Right lobe of liver (tissue), 6 donors: ENCODE data around the gene ITPKC. TPM values are rescaled to one million over a fixed set of nuclear protein-coding genes. Genes with fewer than 3 reads are reported as not detected.

Source experiments
- ATAC-seq, 4 donors: fragments of 200-7000 bp; cut with Tn5 transposase; one replicate each; pipeline ENCODE4 v1.9.1; 2020; ENCODE audit warnings: mild to moderate bottlenecking in 4 of 4, moderate library complexity in 4 of 4
- DNase-seq, 3 donors: peaks; one replicate each; pipeline ENCODE4 v3.0.0-alpha.2; 2020
- H3K27ac ChIP-seq, 3 donors: fragments of 200-600 bp; one replicate each; pipeline ENCODE4 v1.8.0; 2022
- H3K27me3 ChIP-seq, 2 donors: fragments of 200-600 bp; one replicate each; pipeline ENCODE4 v1.8.0; 2022
- H3K36me3 ChIP-seq, 4 donors: fragments of 200-600 bp; sonication (generic) in 1 of 4; one replicate each; pipeline versions ENCODE4 v1.5.1 to v1.8.0; 2017 to 2022; ENCODE audit warnings: control low read depth in 1 of 4
- H3K4me1 ChIP-seq, 4 donors: fragments of 200-600 bp; sonication (generic) in 1 of 4; one replicate each; pipeline versions ENCODE4 v1.5.1 to v1.8.0; 2017 to 2022; ENCODE audit warnings: control low read depth in 1 of 4
- H3K4me3 ChIP-seq, 3 donors: fragments of 200-600 bp; one replicate each; pipeline ENCODE4 v1.8.0; 2022
- H3K9me3 ChIP-seq, 4 donors: fragments of 200-600 bp; sonication (generic) in 1 of 4; one replicate each; pipeline versions ENCODE4 v1.5.1 to v1.8.0; 2017 to 2022; ENCODE audit warnings: control low read depth in 1 of 4
- POLR2A ChIP-seq: fragments of 450-650 bp; IDR thresholded peaks from one replicate; pipeline ENCODE4 v1.6.1; 2017; ENCODE audit warnings: antibody characterized with exemption, mild to moderate bottlenecking
- WGBS: methylation state at CpG from one replicate; pipeline ENCODE4 v1.1.6; 2018; ENCODE audit warnings: low coverage, low lambda C conversion rate; ENCODE audit not compliant: insufficient coverage; ENCODE audit errors: missing lambda C conversion rate; 5-methylcytosine and 5-hydroxymethylcytosine counted together
- intact Hi-C, 2 donors: fragments of 100-400 bp; cut with DNase I; formaldehyde crosslinking; loops; one replicate each; pipeline versions ENCODE4 v1.11.2 to v1.14.1; 2022
- total RNA-seq, 6 experiments: library from RNA; depleted of rRNA in 2 of 6; stranded (reverse); fragments of >200 nt in 2 of 6; fragmentation: NEBNext Ultra II Directional in 3 of 6; extraction: Animal tissue kit (Norgen Biotek cat#: 25700) in 3 of 6; gene quantifications; one replicate each; pipeline versions ENCODE4 v1.1.0 to v1.2.4, GENCODE V29; 2016 to 2023
- TF ChIP-seq, protein P1 (sequence below), 4 donors: fragments of 200-600 bp in 3 of 4; fragments of 450-650 bp in 1 of 4; IDR thresholded peaks; one replicate each; pipeline versions ENCODE4 v1.5.1 to v1.8.0; 2016 to 2022; ENCODE audit warnings: antibody characterized with exemption in 4 of 4, mild to moderate bottlenecking in 2 of 4
- donor health status: DM: no; HTN: yes; CAD: no.
- donor health status: DM: no; HTN: no; CAD: no.
- donor health status: DM: no; HTN: no; CAD: no.
- donor health status: DM: no; HTN: yes; CAD: no.
- donor health status: DM: no; HTN: yes; CAD: no.

Gene ITPKC
- total RNA-seq, 6 experiments from 2014 or later: 6.8 to 19.7 (median 11.1) TPM

- H3K27me3 ChIP-seq: no peaks in the 10 kb centered on the region
- no peak overlapping the region for H3K27ac ChIP-seq
- DNase-seq (no peak), ATAC-seq (no peak)
- no peaks in the 10 kb centered on the region for H3K9me3 ChIP-seq
- WGBS: 82% methylated on average over 2 of the region's 4 CpGs
- peaks cover 0 to 7% (median under 1%) of the 10 kb centered on the region in 4 donors for H3K36me3 ChIP-seq
- intact Hi-C loops: no loop called here
- H3K4me3 ChIP-seq: no peak overlapping the region
- H3K4me1 ChIP-seq: peaks cover 0 to 9% (median 0%) of the 10 kb centered on the region in 4 donors
- TF ChIP-seq, protein P1, sequence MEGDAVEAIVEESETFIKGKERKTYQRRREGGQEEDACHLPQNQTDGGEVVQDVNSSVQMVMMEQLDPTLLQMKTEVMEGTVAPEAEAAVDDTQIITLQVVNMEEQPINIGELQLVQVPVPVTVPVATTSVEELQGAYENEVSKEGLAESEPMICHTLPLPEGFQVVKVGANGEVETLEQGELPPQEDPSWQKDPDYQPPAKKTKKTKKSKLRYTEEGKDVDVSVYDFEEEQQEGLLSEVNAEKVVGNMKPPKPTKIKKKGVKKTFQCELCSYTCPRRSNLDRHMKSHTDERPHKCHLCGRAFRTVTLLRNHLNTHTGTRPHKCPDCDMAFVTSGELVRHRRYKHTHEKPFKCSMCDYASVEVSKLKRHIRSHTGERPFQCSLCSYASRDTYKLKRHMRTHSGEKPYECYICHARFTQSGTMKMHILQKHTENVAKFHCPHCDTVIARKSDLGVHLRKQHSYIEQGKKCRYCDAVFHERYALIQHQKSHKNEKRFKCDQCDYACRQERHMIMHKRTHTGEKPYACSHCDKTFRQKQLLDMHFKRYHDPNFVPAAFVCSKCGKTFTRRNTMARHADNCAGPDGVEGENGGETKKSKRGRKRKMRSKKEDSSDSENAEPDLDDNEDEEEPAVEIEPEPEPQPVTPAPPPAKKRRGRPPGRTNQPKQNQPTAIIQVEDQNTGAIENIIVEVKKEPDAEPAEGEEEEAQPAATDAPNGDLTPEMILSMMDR (IDR thresholded peaks at IDR 0.05): no peak
- no peak for TF ChIP-seq POLR2A
Observed at GRCh38 chr19:40693896-40694295, 23.0 kb upstream of the ITPKC start.

GRCh38 chr19:40695881-40696280 lies 21.0 kb upstream of the ITPKC start:
- no peak overlapping the region for H3K4me3 ChIP-seq
- no peak for TF ChIP-seq POLR2A
- TF ChIP-seq, protein P1 (IDR thresholded peaks at IDR 0.05): no peak
- H3K36me3 ChIP-seq: peaks cover 0 to 12% (median under 1%) of the 10 kb centered on the region in 4 donors
- H3K9me3 ChIP-seq: no peaks in the 10 kb centered on the region
- no peaks in the 10 kb centered on the region for H3K27me3 ChIP-seq
- intact Hi-C loops: no loop called here
- ATAC-seq (peak in 2 of 4 donors; percentile 35 to 68), DNase-seq (no peak)
- WGBS: 52% methylated on average over 5 of the region's 5 CpGs
- peaks cover 0 to 9% (median 0%) of the 10 kb centered on the region in 4 donors for H3K4me1 ChIP-seq
- no peak overlapping the region for H3K27ac ChIP-seq

GRCh38 chr19:40697007-40697406 lies 19.9 kb upstream of the ITPKC start:
- no peak for DNase-seq
- Histone ChIP-seq H3K27me3 (no peaks in the 10 kb centered on the region), H3K4me3 (no peak overlapping the region), H3K36me3 (peaks cover 0 to 23% (median 3%) of the 10 kb centered on the region in 4 donors), H3K9me3 (no peaks in the 10 kb centered on the region), H3K4me1 (peaks cover 0 to 4% (median 0%) of the 10 kb centered on the region in 4 donors), H3K27ac (no peak overlapping the region)
- intact Hi-C loops: no loop called here
- no peak for ATAC-seq
- 98% methylated on average over 4 of the region's 6 CpGs for WGBS
- TF ChIP-seq, protein P1 (IDR thresholded peaks at IDR 0.05): no peak
- TF ChIP-seq POLR2A: no peak

- Histone ChIP-seq H3K9me3 (no peaks in the 10 kb centered on the region), H3K4me3 (no peak overlapping the region), H3K27me3 (no peaks in the 10 kb centered on the region), H3K36me3 (peaks cover 0 to 50% (median 6%) of the 10 kb centered on the region in 4 donors), H3K27ac (no peak overlapping the region), H3K4me1 (peaks cover 0 to 4% (median 0%) of the 10 kb centered on the region in 4 donors)
- intact Hi-C loops: no loop called here
- TF ChIP-seq POLR2A: no peak
- TF ChIP-seq, protein P1 (IDR thresholded peaks at IDR 0.05): no peak
- WGBS: 82% methylated on average over 3 of the region's 9 CpGs
- DNase-seq (no peak), ATAC-seq (no peak)
Observed at GRCh38 chr19:40700083-40700482, 16.8 kb upstream of the ITPKC start.

- intact Hi-C loops: no loop called here
- Histone ChIP-seq H3K4me1 (no peaks in the 10 kb centered on the region), H3K9me3 (no peaks in the 10 kb centered on the region), H3K36me3 (peaks cover 0 to 64% (median 6%) of the 10 kb centered on the region in 4 donors), H3K27ac (no peak overlapping the region), H3K4me3 (no peak overlapping the region), H3K27me3 (no peaks in the 10 kb centered on the region)
- ATAC-seq (no peak), DNase-seq (no peak)
- TF ChIP-seq POLR2A: no peak
- TF ChIP-seq, protein P1 (IDR thresholded peaks at IDR 0.05): no peak
- 100% methylated on average over 4 of the region's 6 CpGs for WGBS
Observed at GRCh38 chr19:40701758-40702157, 15.2 kb upstream of the ITPKC start.
